Choroid plexus epithelial cell (primary cell): Measurements from ENCODE around the gene NMRAL1.

Experiments
- DNase-seq: peaks from one replicate; pipeline ENCODE4 v3.0.0-alpha.2; 2010; ENCODE audit warnings: low read depth
- H3K4me3 ChIP-seq: 2 replicates; pipeline ENCODE4 v1.5.1; 2011; ENCODE audit warnings: low read depth, mild to moderate bottlenecking, control low read depth, low read length, moderate library complexity
- TF ChIP-seq, protein P1 (sequence below): conservative IDR thresholded peaks from 2 replicates; pipeline ENCODE4 v1.5.1; 2011; ENCODE audit warnings: low read depth, mild to moderate bottlenecking, control low read depth, inconsistent platforms, low read length, moderate library complexity

NMRAL1 gene

GRCh38 chr16:4515611-4516233, 41.3 kb upstream of the NMRAL1 start:
- DNase-seq = no peak
- no peak overlapping the region for H3K4me3 ChIP-seq
- TF ChIP-seq, protein P1, sequence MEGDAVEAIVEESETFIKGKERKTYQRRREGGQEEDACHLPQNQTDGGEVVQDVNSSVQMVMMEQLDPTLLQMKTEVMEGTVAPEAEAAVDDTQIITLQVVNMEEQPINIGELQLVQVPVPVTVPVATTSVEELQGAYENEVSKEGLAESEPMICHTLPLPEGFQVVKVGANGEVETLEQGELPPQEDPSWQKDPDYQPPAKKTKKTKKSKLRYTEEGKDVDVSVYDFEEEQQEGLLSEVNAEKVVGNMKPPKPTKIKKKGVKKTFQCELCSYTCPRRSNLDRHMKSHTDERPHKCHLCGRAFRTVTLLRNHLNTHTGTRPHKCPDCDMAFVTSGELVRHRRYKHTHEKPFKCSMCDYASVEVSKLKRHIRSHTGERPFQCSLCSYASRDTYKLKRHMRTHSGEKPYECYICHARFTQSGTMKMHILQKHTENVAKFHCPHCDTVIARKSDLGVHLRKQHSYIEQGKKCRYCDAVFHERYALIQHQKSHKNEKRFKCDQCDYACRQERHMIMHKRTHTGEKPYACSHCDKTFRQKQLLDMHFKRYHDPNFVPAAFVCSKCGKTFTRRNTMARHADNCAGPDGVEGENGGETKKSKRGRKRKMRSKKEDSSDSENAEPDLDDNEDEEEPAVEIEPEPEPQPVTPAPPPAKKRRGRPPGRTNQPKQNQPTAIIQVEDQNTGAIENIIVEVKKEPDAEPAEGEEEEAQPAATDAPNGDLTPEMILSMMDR = no peak

- no peak for DNase-seq
- TF ChIP-seq, protein P1 = no peak
- H3K4me3 ChIP-seq = no peak overlapping the region
These were observed 40.2 kb upstream of the NMRAL1 start for GRCh38 chr16:4514606-4515005.

DNA sequence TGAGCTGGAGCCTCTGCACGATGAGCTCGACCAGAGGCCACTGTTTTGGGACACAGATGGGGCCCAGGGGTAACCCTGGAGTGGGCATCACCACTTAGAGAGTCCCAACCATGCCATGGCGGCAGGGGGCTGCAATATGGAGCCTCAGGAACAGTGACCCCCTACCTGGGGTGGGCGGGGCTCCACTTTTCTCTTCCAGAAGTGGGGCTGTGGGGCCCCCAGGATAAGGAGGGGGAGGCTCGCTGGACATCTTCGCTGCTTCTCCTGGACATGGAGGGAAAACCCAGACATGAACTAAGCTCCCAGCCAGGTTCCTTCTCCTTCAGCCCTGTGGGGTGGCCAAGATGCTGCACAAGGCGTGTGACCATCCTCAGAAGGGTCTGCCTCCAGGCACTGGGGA, 39.5 kb upstream of the NMRAL1 start:
- TF ChIP-seq, protein P1 = no peak
- no peak overlapping the region for H3K4me3 ChIP-seq

DNA sequence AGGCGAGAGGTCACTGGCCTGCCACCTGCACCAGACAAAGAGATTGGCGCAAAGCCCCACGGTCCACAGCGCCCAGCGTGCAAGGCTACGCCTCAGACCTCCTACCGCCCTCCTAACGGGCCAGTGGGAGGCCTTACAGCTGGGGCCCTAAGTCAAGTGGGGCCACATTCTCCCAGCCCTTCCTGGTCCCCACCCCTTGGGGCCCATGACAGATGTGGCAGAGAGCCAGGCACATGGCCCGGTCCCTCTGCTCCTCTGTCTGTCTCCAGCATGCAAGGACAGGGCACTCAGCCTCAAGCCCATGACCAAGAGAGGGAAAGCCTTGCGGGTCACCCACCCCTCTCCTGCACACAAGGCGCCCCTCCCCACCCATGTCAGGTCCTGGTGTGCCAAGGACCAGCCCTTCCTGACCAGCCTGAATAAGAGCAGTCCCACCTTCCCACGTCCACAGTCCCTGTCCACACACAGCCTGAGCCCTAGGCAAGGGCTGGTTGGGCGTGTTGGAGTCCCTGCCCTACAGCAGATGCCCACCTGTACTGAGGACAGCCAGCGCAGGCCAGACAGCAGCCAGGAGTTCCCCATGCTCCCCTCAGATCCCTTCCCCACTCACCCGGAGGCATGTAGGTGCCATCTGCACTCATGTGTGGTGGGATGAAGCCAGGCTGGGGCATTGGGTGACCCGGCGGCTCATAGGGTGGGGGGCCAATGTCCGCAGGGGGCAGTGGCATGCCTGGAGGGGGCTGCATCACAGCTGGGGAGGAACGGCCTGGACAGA, 38.8 kb upstream of the NMRAL1 start:
- TF ChIP-seq, protein P1 = no peak
- H3K4me3 ChIP-seq = no peak overlapping the region
- DNase-seq = no peak

More for the DNA sequence above, 39.5 kb upstream of the NMRAL1 start:
- DNase-seq = no peak

- no peak overlapping the region for H3K4me3 ChIP-seq
- TF ChIP-seq, protein P1 = no peak
- DNase-seq = no peak
These were observed 38.0 kb upstream of the NMRAL1 start for GRCh38 chr16:4512473-4512872.

DNA sequence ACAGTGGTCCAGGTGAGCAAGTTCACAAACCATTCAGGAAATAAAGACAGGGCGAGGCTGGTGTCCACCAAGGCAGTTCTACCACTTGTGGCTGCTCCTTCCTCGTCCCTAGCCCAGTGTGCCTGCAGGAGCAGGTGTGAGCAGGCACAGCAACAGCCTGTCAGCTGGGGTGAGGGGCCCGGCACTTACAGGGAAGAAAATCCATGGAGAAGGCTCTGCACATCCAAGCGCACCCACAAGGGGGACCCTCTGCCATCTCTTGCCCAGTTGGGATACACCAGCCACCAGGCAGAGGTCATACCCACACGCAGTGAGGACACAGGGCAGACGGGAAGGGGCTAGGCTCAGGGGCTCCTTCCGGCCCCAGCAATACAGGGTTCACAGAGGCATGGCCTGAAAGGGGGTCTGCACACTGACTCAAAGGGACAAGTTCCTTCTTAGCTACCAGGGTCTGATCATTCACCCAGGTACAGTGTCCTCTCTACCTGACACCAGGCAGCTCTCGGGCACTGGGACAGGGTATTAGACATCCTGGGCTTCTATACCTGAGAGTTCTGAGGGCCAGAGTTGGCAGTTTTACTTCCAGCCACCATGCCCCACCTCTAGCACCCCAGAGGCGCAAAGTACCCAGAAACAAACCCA, 37.1 kb upstream of the NMRAL1 start:
- DNase-seq = peak; percentile 62
- TF ChIP-seq, protein P1 = peak; percentile 75
- no peak overlapping the region for H3K4me3 ChIP-seq
